Measurements from ENCODE around the gene LSAMP. TPM values are rescaled to one million over a fixed set of nuclear protein-coding genes. Genes with fewer than 3 reads are reported as not detected.

The LSAMP gene
- total RNA-seq, 1 experiment from 2014 or later = not detected

DNA sequence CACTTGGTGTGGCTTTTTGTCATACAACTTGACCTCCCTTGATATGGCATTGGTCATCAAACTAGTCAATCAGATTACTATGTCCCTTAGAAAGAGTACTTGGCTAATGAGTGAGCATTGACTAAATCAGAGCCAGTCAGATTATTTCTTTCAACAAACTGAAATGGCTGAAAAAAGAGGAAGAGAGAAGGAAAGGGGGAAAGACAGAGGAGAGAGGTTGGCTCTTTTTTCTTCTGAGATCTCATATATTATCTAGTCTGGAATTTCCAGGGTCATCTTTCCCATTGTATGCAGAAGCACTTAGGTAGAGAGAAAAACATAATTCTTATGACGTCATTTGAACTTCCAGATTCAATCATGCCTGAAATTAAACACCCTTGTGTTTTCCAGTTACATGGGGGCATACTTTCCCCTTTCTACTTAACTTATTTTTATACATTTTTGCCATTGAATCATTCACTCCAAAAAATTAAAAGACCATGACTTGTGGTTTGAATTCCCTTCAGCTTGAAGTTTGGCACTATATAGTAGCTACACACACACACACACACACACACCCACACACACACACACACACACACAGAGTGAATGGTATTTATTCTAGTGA lies 387.8 kb downstream of the LSAMP start:
- no peak for DNase-seq (ENCODE audit: low spot score)

- no peak for DNase-seq (ENCODE audit: low spot score)
Observed at GRCh38 chr3:116056280-116056679, 389.0 kb downstream of the LSAMP start.

GRCh38 chr3:116053017-116053416 lies 392.3 kb downstream of the LSAMP start:
- no peak for DNase-seq (ENCODE audit: low spot score)

DNA sequence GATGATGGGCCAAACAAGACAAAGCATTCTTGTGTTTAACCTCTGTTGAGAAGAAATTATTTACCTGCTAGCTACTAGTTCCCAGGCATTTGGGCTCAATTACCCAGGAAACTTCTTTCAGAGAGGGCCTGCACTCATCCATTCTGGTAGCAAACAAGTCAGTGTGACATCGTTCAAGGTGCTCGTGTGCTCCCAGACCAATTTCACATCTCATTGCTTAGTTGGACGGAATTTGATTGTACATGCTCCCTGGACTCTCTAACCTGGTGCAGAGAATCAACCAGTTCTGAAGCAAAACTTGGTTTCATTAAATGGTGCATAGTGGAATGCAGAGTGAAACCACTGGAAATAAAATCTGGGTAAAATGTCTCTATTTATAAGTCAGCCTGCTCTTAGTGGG lies 392.7 kb downstream of the LSAMP start:
- no peak for DNase-seq (ENCODE audit: low spot score)

DNA sequence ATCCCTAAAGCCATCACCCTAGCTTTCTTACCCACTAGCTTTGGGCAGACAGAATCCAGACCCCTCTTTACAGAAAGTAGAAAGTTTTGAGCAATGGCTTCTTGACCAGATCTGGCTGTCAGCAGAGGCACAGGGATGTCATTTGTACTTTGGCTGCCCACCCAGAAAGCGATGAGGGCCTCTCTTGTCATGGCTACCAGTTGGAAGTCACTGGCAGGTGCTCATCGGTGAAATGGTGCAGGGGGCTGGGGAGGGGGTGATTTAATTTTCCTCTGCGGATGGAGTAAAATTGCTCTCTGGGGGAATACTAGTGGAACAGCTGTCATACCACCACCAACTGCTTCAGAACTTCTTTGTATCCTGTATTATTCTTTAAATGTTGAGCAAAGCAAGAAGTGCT lies 393.7 kb downstream of the LSAMP start:
- DNase-seq (ENCODE audit: low spot score) = no peak

GRCh38 chr3:116051040-116051439 lies 394.2 kb downstream of the LSAMP start:
- no peak for DNase-seq (ENCODE audit: low spot score)

- no peak for DNase-seq (ENCODE audit: low spot score)
Observed at GRCh38 chr3:116050311-116050915, 394.9 kb downstream of the LSAMP start.

- no peak for DNase-seq (ENCODE audit: low spot score)
Observed at GRCh38 chr3:116048991-116049390, 396.3 kb downstream of the LSAMP start.

- no peak for DNase-seq (ENCODE audit: low spot score)
Observed at GRCh38 chr3:116046350-116046749, 398.9 kb downstream of the LSAMP start.

DNA sequence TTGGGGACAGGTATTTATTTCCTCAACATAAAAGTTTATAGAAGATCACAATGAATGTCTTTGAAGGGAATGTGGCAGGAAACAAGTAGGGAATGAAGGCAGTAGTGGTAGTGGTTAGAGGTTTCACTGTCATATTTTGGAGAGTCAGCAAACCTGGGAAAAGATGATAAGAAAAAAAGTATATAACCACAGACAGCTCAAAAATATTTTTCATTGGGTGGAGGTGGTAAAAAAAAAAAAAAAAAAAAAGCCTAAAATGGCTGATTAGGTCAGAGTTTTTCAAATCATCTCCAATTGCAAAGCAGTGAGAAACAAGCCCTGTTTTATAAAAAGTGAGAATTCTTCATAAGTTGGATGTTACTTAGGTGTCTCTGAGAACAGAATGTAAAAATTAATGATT lies 400.0 kb downstream of the LSAMP start:
- DNase-seq (ENCODE audit: low spot score) = no peak

DNA sequence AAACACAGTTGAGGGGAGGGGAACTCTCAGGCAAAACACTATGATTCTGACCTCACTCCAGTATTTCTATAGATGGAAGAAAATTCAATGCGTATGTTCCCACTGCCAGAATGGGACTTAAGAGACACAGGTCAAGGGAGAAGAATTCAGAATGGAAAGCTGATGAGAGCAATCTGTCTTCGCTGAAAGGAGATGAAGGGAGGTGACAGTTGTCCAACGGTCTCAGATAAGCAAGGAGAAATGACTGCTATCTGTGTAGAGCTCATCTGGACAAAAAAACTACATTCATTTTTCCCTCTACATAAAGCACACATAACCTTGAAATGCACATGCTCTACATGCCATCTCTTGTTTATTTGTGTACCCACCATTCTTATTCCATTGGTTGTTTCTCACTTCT lies 405.1 kb downstream of the LSAMP start:
- DNase-seq (ENCODE audit: low spot score) = no peak

DNA sequence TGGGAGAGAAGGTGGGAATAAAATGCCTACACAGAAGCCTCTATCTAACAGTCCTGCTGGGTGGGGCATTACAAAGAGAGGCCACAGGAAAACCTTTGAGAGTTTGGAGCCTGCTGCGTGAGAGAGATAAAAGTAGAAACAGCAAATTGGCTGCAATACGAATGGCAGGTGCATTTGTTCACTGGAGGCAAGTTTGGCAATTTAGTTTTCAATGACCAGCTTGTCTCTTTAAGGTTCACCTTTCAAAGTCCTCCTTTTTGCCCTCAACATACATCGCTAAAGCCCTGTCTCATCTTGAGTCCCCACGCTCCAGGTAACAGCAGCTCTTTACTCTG lies 405.7 kb downstream of the LSAMP start:
- no peak for DNase-seq (ENCODE audit: low spot score)

DNA sequence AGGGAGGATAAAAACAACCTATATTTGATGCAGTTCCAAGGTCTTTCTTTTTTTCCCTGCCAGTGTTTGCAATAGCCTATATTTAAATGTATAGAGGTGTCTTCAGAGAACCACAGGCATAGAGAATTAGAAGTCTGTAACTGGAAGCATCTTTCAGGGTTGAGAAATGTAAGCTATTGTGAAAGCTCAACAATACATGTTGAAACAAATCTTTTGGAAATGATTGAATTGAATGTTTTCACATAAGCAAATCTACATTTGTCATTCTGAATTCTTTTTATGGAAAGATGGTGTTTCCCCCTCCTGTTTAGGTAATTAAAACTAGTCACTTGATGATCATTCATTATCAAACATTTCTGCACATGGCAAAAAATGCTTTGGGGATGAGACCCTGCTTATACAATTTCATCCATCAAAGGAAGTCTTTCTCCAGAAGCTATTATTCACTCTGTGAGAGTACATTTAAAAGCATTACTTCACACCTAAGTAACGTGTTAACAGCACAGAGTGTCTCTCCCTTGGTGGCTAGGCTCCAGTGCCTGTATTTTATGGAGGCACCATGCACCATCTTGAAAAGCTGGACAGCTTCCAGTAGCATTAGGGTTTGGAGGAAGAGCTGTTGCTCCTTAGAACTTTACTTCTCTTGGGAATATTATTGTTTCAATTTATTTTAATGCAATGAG lies 406.2 kb downstream of the LSAMP start:
- DNase-seq (ENCODE audit: low spot score) = no peak

GRCh38 chr3:116037954-116038911 lies 407.1 kb downstream of the LSAMP start:
- DNase-seq (ENCODE audit: low spot score) = no peak

GRCh38 chr3:116035429-116035828 lies 409.9 kb downstream of the LSAMP start:
- DNase-seq (ENCODE audit: low spot score) = no peak

DNA sequence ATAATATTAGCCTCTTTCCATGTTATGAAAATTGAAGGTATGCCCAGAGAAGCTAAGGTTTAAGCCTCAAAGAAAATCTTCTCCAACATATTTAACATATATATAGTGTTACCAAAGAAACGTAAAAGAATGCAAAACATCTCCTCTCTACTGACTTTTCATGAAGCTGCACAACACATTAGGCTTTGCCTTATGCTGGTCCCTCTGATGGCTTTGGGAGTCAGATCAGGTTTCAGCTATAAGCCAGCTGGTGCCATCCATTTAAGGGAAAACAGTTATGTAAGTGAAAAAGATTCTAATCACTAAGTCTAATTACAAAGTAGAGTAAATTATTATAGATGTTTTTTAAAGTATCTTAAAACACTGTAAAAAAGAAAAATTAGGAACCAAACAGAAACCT lies 410.5 kb downstream of the LSAMP start:
- DNase-seq (ENCODE audit: low spot score) = no peak

DNA sequence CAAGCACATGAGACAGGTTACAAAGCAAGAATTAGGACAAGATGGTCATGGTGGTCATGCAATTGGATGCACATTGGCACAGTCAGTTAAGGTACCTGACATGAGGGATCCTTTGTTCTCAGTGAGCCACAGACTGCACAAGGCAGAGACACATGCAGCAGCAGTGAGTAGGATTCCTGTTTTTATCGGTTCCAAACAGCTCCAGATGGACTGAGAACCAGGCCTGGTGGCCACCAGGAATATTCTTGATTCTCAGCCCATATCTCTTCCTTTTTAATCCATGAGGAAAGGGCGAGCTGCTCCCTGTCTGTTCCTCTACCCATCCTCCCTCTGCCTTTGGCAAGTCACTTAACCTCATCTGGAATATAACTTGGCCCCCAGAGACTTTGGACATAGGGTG lies 411.2 kb downstream of the LSAMP start:
- DNase-seq (ENCODE audit: low spot score) = no peak

GRCh38 chr3:116033516-116033915 lies 411.8 kb downstream of the LSAMP start:
- no peak for DNase-seq (ENCODE audit: low spot score)

- no peak for DNase-seq (ENCODE audit: low spot score)
Observed at GRCh38 chr3:116032176-116032575, 413.1 kb downstream of the LSAMP start.

DNA sequence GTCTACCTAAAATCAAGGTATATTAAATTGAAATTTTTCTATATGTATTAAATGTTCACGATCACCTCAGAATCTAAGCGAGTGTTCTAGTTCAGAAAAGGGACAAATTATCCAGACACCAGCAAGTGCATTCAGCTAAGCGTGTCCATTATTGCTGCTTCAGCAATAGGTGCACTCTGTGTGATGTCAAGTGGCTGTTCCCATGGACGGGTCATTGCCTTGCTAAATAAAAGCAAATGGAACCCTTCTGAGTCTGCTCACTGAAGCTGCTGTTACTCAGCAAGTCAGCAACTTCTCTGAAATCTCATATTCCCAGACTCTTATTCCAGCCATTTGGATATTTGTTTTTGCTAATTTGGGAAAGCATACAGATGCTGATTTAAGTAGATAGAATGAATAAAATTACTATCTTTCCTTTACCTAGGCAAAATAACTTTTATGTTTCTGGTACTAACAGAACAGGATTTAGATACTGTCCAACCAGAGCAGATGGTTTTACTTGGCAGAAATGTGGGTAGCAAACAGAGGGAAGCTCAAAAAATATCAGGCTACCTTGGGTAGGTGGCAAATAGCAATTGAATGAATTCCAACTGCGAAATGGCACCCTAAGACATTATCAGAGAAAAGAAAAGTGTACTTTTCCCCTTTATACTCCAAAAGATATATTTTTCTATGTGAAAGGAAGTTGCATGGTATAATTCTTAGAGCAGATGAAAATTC lies 415.0 kb downstream of the LSAMP start:
- DNase-seq (ENCODE audit: low spot score) = no peak

DNA sequence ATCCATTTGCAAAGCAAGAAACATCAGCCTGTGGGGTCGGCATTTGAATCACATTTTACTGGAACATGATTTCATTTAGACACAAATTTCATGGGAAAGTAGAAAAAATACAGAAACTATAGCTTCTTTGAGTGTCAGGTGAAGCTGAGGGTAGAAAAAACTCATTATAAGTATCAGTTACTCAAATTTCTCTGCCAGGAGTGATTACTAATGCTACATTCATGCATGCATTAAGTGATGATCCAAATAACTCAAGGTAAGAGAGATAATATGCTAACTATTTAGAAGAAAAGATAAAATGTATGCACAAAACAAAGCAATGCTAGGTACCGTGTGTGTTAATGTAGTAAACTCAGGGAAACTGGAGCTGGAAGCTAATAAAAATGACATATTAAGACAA lies 416.0 kb downstream of the LSAMP start:
- DNase-seq (ENCODE audit: low spot score) = no peak

- no peak for DNase-seq (ENCODE audit: low spot score)
Observed at GRCh38 chr3:116028157-116028556, 417.1 kb downstream of the LSAMP start.
